Mesodermal cell (in vitro differentiated cells): ENCODE measurements around the gene TRIM46.
A peak's percentile ranks its signal among the peaks of the same experiment; 100 is the strongest.

ENCODE experiments used
- H3K27ac ChIP-seq: 2 replicates; pipeline ENCODE4 v1.7.0; 2013; ENCODE audit warnings: mild to moderate bottlenecking, low read depth, low read length, moderate library complexity; ENCODE audit not compliant: severe bottlenecking
- H3K36me3 ChIP-seq: 2 replicates; pipeline ENCODE4 v1.7.1; 2013; ENCODE audit warnings: mild to moderate bottlenecking, low read length, moderate library complexity; ENCODE audit not compliant: control insufficient read depth, insufficient read depth
- H3K4me1 ChIP-seq: one replicate; pipeline ENCODE4 v1.7.1; 2013; ENCODE audit warnings: mild to moderate bottlenecking, low read length; ENCODE audit not compliant: insufficient read depth, control insufficient read depth, poor library complexity, severe bottlenecking
- H3K4me3 ChIP-seq: 2 replicates; pipeline ENCODE4 v1.7.0; 2013; ENCODE audit warnings: low read length, control low read depth, mild to moderate bottlenecking; ENCODE audit not compliant: insufficient read depth, poor library complexity, severe bottlenecking; ENCODE audit errors: extremely low read depth
- H3K9me3 ChIP-seq: 2 replicates; pipeline ENCODE4 v1.7.1; 2013; ENCODE audit warnings: mild to moderate bottlenecking, low read length, moderate library complexity; ENCODE audit not compliant: control insufficient read depth
- WGBS, 2 experiments: methylation state at CpG; one replicate each; pipeline ENCODE4 v1.1.5; 2013; ENCODE audit warnings: missing lambda C conversion rate in 2 of 2; ENCODE audit not compliant: insufficient coverage in 2 of 2; 5-methylcytosine and 5-hydroxymethylcytosine counted together

TRIM46 gene

GRCh38 chr1:155128755-155129473 is 44.7 kb upstream of the TRIM46 start:
- H3K9me3 ChIP-seq = no peaks in the 10 kb centered on the region
- peaks cover 32% of the 10 kb centered on the region for H3K36me3 ChIP-seq
- H3K27ac ChIP-seq = peak overlapping the region; percentile 72
- H3K4me3 ChIP-seq = peak overlapping the region; percentile 58
- 18 to 30% methylated on average over 2 of the region's 14 CpGs for WGBS, 2 experiments
- H3K4me1 ChIP-seq = peaks cover 52% of the 10 kb centered on the region

- Histone ChIP-seq H3K36me3 (peaks cover 38% of the 10 kb centered on the region), H3K4me3 (peak overlapping the region; percentile 58), H3K9me3 (no peaks in the 10 kb centered on the region), H3K27ac (peak overlapping the region; percentile 72), H3K4me1 (peaks cover 49% of the 10 kb centered on the region)
- WGBS, 2 experiments = 38 to 56% methylated on average over 3 to 4 of the region's 6 CpGs
Measured at GRCh38 chr1:155130272-155131006, 43.2 kb upstream of the TRIM46 start.

- WGBS, 2 experiments = 91 to 97% methylated on average over 8 of the region's 8 CpGs
- no peak overlapping the region for H3K27ac ChIP-seq
- no peak overlapping the region for H3K4me3 ChIP-seq
- peaks cover 38% of the 10 kb centered on the region for H3K36me3 ChIP-seq
- no peaks in the 10 kb centered on the region for H3K9me3 ChIP-seq
- peaks cover 42% of the 10 kb centered on the region for H3K4me1 ChIP-seq
Measured at GRCh38 chr1:155131285-155131684, 42.4 kb upstream of the TRIM46 start.

GRCh38 chr1:155131856-155132255 is 41.8 kb upstream of the TRIM46 start:
- no peak overlapping the region for H3K27ac ChIP-seq
- 67 to 80% methylated on average over 1 of the region's 2 CpGs for WGBS, 2 experiments

GRCh38 chr1:155133799-155134281 is 39.8 kb upstream of the TRIM46 start:
- H3K9me3 ChIP-seq = no peaks in the 10 kb centered on the region
- no peak overlapping the region for H3K4me3 ChIP-seq
- 92 to 94% methylated on average over 5 to 7 of the region's 7 CpGs for WGBS, 2 experiments
- peaks cover 49% of the 10 kb centered on the region for H3K36me3 ChIP-seq
- H3K27ac ChIP-seq = no peak overlapping the region
- H3K4me1 ChIP-seq = peaks cover 31% of the 10 kb centered on the region

More at GRCh38 chr1:155131856-155132255, 41.8 kb upstream of the TRIM46 start:
- Histone ChIP-seq H3K36me3 (peaks cover 38% of the 10 kb centered on the region), H3K9me3 (no peaks in the 10 kb centered on the region), H3K4me3 (no peak overlapping the region), H3K4me1 (peaks cover 39% of the 10 kb centered on the region)

GRCh38 chr1:155134322-155134721 is 39.3 kb upstream of the TRIM46 start:
- no peaks in the 10 kb centered on the region for H3K9me3 ChIP-seq
- no peak overlapping the region for H3K4me3 ChIP-seq
- no peak overlapping the region for H3K27ac ChIP-seq
- H3K36me3 ChIP-seq = peaks cover 52% of the 10 kb centered on the region
- peaks cover 26% of the 10 kb centered on the region for H3K4me1 ChIP-seq
- WGBS, 2 experiments = 64 to 67% methylated on average over 1 of the region's 1 CpG

- peaks cover 20% of the 10 kb centered on the region for H3K4me1 ChIP-seq
- H3K4me3 ChIP-seq = peak overlapping the region; percentile 76
- peaks cover 49% of the 10 kb centered on the region for H3K36me3 ChIP-seq
- peak overlapping the region; percentile 97 for H3K27ac ChIP-seq
- no peaks in the 10 kb centered on the region for H3K9me3 ChIP-seq
- 9 to 12% methylated on average over 13 to 16 of the region's 18 CpGs for WGBS, 2 experiments
Measured at GRCh38 chr1:155134880-155135414, 38.7 kb upstream of the TRIM46 start.

- Histone ChIP-seq H3K4me1 (peaks cover 14% of the 10 kb centered on the region), H3K36me3 (peaks cover 49% of the 10 kb centered on the region), H3K27ac (peak within 1 kb of the TSS; percentile 97), H3K4me3 (peak within 1 kb of the TSS; percentile 76), H3K9me3 (no peaks in the 10 kb centered on the region)
- WGBS, 2 experiments = 0% methylated on average over 50 to 52 of the region's 52 CpGs
Measured at GRCh38 chr1:155135415-155136028, 38.1 kb upstream of the TRIM46 start, which contains the start of gene SLC50A1. SLC50A1 (plus strand) TSS chr1:155135852; CDS start chr1:155135912, 60 bp downstream.

- Histone ChIP-seq H3K36me3 (peaks cover 38% of the 10 kb centered on the region), H3K9me3 (no peaks in the 10 kb centered on the region), H3K27ac (no peak overlapping the region), H3K4me1 (peaks cover 12% of the 10 kb centered on the region), H3K4me3 (peak overlapping the region; percentile 76)
- WGBS, 2 experiments = 67 to 68% methylated on average over 6 of the region's 6 CpGs
Measured at GRCh38 chr1:155136748-155137147, 36.9 kb upstream of the TRIM46 start.

- 89 to 97% methylated on average over 4 to 5 of the region's 6 CpGs for WGBS, 2 experiments
- no peak overlapping the region for H3K27ac ChIP-seq
- H3K9me3 ChIP-seq = no peaks in the 10 kb centered on the region
- H3K4me3 ChIP-seq = peak overlapping the region; percentile 76
- peaks cover 34% of the 10 kb centered on the region for H3K36me3 ChIP-seq
- peaks cover 12% of the 10 kb centered on the region for H3K4me1 ChIP-seq
Measured at GRCh38 chr1:155137154-155137949, 36.3 kb upstream of the TRIM46 start.
